Embryonic facial prominence (tissue), 1 donor: ENCODE data around the gene VPS39.

Source experiments
- DNase-seq: peaks from one replicate; pipeline ENCODE4 v3.0.0-alpha.2; 2016; ENCODE audit errors: extremely low spot score

Gene VPS39

GRCh38 chr15:42145546-42146455, 62.3 kb downstream of the VPS39 start:
- DNase-seq = no peak

- no peak for DNase-seq
These were observed 63.2 kb downstream of the VPS39 start for GRCh38 chr15:42144841-42145375.

DNA sequence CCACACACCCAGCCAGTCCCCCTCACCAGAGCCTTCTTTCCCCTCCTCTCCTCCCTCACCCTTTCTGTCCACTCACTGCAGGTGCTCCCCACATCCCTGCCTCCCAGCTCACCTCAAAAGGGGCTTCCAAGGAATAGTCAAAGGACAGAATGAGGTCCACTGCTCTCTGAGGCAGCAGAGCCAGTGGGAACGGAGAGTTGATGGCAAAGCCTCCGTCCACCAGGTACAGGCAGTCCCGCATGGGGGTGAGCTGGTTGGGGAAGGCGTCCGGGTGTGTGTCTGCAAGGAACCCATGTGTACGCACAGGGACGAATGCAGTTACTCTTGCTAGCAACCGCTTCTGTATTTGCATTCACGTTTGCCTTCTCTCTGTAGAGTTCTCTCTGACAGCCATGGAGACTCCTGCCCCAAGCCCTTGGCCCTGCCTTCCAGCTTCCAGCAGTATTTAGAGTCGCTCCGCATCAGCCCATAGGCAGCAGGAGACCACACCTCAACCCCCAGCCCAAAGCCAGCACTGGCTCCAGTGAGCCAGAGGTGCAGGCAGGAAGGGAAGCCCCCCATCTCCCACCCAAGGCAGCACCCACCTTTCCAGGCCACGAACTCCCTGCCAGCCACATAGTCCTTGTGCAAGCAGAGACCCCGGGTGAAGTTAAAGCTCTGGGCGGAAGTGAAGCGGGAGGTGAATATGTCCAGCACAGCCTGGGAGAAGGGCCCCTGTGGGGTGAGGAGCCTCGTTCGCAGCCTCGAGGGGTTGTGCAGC, 64.1 kb downstream of the VPS39 start:
- DNase-seq = no peak

DNA sequence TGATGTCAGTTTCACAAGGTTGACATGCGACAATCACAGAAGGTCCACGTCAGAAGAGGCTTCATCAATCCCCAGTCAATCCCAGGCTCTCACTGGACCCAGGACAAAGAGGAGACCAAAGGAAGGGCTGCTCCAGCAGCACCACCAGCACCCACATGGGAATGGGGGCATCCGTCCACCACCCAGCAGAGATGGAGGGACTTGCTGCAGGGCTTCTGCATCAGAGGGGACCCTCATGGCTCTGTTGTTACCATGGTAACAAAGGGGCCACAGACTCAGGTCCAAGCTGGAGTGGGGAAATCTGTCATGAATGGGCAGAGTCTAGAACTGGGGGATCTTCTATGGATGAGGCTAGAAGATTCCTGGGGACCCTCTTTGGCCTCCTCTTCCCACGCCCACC, 64.7 kb downstream of the VPS39 start:
- no peak for DNase-seq

DNA sequence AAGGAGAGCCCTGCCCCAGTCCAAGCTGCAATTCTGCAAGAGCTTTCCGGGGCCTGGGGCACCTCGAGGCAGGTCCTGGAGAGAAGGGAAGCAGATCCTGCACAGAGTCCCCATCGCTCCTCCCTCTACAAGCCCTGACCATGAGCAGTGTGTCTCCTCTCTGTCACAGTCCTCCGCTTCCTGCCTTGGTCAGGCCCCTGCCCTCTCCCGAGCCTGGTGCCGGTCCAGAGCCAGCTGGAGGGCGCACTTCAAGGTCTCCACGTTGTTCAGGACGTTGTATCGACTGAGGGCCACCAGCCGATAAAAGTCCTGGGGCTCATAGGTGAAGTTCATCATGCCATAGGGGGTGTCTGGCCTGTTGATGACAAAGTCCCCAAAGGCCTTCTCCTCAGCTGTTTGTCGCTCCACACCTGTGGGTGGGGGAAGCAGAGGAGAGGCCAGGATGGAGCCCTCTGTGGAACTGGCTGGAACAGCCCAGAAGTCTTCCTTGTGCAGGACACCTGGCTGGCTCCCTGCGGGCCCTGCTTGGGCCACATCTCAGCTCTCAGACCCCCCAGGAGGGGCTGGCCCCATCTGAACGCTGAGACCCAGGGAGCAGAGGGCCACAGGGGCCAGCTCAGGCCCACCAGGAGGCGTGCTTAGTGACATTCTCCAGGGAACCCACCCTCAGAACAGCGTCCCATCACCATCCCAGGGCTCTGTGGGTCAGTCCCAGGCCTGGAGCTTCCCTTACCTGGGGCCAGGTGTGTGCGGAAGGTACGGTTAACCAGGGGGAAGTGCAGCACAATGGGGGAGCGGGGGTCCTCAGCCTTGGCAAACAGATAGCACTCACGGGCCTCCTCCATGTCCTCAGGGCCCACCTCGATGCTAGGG, 66.1 kb downstream of the VPS39 start:
- DNase-seq = no peak

- DNase-seq = no peak
These were observed 66.9 kb downstream of the VPS39 start for GRCh38 chr15:42141246-42141645.

DNA sequence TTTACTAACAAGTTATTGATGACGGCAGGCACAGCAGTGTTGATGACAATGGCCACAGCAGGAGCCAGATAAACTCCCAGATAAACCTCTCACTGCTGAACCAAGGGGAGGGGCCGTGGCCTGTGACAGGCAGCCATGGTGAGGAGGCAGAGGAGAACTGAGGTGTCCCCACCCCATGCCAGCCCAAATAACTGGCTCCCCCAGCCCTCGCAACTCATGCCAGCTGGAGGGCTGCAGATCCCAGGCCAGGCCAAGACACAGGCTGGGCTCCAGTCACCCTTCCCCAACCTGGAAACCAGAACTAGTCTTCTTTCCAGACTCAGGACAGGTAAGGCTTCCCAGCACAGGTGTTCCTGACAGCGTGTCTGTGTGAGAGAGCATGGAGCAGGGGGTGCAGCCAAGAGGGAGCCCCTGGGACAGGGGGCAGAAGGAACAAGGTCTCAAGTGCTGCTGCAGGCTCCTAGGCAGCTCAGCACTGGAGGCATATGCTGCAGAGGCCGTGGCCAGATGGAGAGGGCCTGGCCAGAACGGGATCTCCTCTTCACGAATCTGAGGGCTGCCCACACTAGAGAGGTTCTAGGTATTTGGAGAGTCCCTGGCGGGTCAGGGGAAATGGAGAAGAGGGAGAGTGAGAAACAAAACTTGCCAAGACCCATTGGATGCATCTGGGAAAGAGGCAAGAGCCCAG, 67.6 kb downstream of the VPS39 start:
- DNase-seq = no peak

GRCh38 chr15:42139596-42139995, 68.5 kb downstream of the VPS39 start:
- no peak for DNase-seq

- no peak for DNase-seq
These were observed 69.1 kb downstream of the VPS39 start for GRCh38 chr15:42138968-42139386.

DNA sequence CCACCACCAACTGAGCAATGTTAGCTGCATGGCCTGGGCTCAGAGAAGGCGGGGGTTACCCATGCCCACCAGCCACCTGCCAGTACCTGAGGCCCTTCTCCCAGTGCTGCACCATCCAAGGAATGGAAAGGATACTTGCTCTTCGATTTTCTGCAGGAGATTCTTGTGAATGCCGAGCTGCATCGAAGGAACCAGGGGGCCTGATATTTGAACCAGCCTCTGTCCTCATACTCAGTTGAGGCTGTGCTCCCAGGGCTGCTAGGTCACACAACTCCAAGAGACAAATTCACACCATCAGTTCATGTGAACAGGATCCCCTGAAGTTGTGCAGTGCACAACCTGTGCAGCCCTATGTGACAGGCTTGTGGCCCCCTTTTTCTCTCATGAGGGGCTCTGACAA, 69.7 kb downstream of the VPS39 start:
- no peak for DNase-seq

DNA sequence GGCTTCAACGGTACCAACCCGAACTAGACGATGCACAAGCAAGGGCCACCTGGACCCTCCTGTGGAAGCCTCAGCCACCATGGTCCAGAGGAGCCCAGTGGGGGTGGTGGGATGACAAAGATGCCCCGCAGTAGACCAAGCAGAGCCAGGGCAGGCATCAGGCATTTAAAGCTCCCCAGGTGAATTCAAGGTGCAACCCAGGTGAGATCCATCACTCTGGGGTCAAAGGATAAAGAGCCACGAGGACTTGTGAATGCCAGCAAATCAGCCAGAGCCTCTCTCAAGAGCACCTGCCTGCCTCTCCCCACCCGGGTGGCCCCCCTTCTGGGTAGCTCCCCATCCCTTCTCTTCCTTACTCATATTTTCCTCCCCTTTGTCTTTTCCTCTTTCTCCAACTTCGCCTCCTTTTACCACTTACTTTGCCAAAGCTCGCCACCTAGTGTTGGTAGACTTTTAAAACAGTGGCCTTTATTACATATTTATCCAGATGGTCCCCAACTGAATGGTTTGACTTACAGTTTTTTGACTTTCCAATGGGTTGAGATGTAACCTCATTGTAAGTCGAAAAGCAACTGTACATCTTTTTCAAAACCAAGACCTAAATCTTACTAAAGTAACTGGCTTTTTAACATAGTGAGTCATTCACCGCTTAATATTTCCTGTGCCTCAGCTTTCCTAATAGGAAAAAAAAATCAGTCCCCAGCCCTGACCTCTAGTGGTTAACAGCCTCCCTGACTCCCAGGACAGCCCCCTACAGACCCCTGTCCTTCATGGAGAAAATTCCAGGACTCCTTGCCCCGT, 70.4 kb downstream of the VPS39 start:
- DNase-seq = peak; percentile 36

DNA sequence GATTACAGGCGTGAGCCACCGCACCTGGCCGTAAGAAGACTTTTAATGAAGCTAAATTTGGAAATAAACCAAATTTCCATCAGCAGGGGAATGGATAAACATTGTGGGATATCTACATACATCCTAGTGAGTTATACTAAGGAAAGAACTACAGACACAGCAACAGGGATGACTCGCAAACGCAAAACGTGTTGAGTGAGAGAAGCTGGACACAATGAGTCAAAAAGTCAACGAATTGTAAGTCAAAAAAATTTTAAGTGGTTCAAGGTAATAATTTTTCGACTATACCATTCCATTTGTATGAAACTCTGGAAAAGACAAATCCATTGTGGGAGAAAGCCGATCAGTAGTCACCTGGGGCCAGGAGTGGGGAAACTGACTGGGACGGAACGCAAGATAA, 71.6 kb downstream of the VPS39 start:
- no peak for DNase-seq

- no peak for DNase-seq
These were observed 72.8 kb downstream of the VPS39 start for GRCh38 chr15:42135351-42135750.

DNA sequence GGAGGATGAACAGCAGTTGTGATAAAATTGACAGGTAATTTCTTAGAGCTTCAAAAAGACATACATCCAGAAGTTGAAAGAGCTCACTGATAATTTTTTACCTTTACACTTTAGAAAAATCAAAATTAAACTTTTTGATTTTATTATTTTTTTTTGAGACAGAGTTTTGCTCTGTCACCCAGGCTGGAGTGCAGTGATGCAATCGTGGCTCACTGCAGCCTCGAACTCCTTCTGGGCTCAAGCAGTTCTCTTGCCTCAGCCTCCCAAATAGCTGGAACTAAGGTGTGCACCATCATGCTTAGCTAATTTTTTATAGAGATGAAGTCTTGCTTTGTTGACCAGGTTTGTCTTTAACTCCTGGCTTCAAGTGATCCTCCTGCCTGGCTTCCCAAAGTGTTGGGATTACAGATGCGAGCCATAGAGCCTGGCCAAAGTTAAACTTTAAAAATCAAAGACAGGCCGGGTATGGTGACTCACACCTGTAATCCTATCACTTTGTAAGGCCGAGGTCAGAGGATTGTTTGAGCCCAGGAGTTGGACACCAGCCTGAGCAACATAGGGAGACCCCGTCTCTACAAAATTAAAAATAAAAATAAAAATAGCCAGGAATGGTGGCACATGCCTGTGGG, 73.4 kb downstream of the VPS39 start:
- no peak for DNase-seq

DNA sequence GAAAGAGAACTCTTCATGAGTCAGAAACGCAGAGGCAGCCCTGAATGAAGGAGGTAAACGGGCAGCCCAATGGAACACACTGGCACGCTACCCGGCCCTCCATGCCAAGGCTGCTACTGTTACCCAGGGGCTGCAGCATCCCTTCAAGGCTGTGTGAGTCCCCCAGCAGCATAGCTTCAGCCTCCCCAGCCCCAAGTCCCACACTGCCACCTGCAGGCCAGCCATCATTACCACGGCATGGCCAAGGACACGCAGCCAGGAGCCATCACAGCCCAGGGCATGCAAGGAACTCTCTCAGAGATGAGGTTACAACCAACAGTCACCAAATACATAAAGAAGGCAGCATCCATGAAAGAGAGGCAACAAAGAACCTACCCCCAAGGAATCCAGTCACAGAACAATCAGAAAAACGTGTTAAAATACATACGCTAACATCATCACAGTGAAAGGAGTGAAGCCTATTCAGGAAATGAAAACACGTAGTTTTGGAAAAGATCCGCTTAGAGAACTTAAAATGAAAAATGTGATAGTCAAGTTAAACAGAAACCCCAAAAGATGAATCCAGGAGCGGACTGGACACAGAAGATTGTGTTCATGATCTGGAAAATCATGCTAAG, 74.1 kb downstream of the VPS39 start:
- no peak for DNase-seq

DNA sequence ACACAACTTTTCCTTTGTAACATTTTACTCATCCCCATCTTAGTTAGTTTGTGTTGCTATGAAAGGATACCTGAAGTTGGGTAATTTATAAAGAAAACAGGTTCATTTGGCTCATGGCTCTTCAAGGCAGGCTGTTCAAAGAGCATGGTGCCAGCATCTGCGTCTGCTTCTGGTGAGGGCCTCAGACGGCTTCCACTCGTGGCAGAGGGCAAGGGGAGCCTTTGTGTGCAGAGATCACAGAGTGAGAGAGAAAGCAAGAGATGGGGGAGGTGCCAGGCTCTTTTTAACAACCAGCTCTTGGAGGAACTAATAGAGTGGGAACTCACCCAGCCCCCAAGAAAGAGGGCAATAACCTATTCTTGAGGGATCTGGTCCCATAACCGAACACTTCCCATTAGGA, 74.7 kb downstream of the VPS39 start:
- DNase-seq = no peak

GRCh38 chr15:42131826-42132806, 76.0 kb downstream of the VPS39 start:
- no peak for DNase-seq

- no peak for DNase-seq
These were observed 77.1 kb downstream of the VPS39 start for GRCh38 chr15:42131006-42131405.
